BLaER1 (cell line): Measurements from ENCODE around the gene TNFAIP2.

Source experiments
- H3K27ac ChIP-seq: shearing (Covaris generic); formaldehyde crosslinking; 2 replicates; pipeline ENCODE4 v1.8.1; 2022
- H3K27me3 ChIP-seq: shearing (Covaris generic); formaldehyde crosslinking; 2 replicates; pipeline ENCODE4 v1.8.1; 2022
- H3K36me3 ChIP-seq: shearing (Covaris generic); formaldehyde crosslinking; 2 replicates; pipeline ENCODE4 v1.8.1; 2022
- H3K4me1 ChIP-seq: shearing (Covaris generic); formaldehyde crosslinking; 2 replicates; pipeline ENCODE4 v1.8.1; 2022
- H3K4me2 ChIP-seq: shearing (Covaris generic); formaldehyde crosslinking; 2 replicates; pipeline ENCODE4 v1.8.1; 2022
- H3K4me3 ChIP-seq: shearing (Covaris generic); formaldehyde crosslinking; 2 replicates; pipeline ENCODE4 v1.8.1; 2022
- H3K9ac ChIP-seq: shearing (Covaris generic); formaldehyde crosslinking; 2 replicates; pipeline ENCODE4 v1.8.1; 2022
- H3K9me3 ChIP-seq: shearing (Covaris generic); formaldehyde crosslinking; 2 replicates; pipeline ENCODE4 v1.8.1; 2022
- H4K20me1 ChIP-seq: shearing (Covaris generic); formaldehyde crosslinking; 2 replicates; pipeline ENCODE4 v1.8.1; 2022
- Cebpa-rat ChIP-seq: shearing (Covaris generic); IDR thresholded peaks from 2 replicates; pipeline ENCODE4 v1.8.1; 2022

TNFAIP2 gene

GRCh38 chr14:103093856-103094405, 29.3 kb upstream of the TNFAIP2 start:
- Histone ChIP-seq H4K20me1 (no peaks in the 10 kb centered on the region), H3K27me3 (no peaks in the 10 kb centered on the region), H3K9ac (no peak overlapping the region), H3K4me1 (peaks cover 38% of the 10 kb centered on the region), H3K9me3 (no peaks in the 10 kb centered on the region), H3K36me3 (no peaks in the 10 kb centered on the region), H3K4me2 (peak overlapping the region; percentile 39), H3K4me3 (no peak overlapping the region), H3K27ac (no peak overlapping the region)
- TF ChIP-seq Cebpa-rat = no peak

- peak within 1 kb of the TSS; percentile 39 for H3K4me2 ChIP-seq
- no peak within 1 kb of the TSS for H3K27ac ChIP-seq
- H3K9ac ChIP-seq = no peak within 1 kb of the TSS
Observed at GRCh38 chr14:103094406-103095209, 28.7 kb upstream of the TNFAIP2 start, which contains the start of gene EXOC3L4. EXOC3L4 (plus strand) TSS chr14:103094725; CDS start chr14:103100220, 5,495 bp downstream.

GRCh38 chr14:103095210-103095778, 28.0 kb upstream of the TNFAIP2 start:
- 0 out of 2 replicates have a peak, but pooled peaks cover 2% of the 10 kb centered on the region for H3K27me3 ChIP-seq
- no peak overlapping the region for H3K4me3 ChIP-seq
- H4K20me1 ChIP-seq = no peaks in the 10 kb centered on the region
- H3K9ac ChIP-seq = no peak overlapping the region
- no peaks in the 10 kb centered on the region for H3K9me3 ChIP-seq
- no peak overlapping the region for H3K27ac ChIP-seq
- H3K4me2 ChIP-seq = no peak overlapping the region
- no peak for TF ChIP-seq Cebpa-rat
- no peaks in the 10 kb centered on the region for H3K36me3 ChIP-seq
- peaks cover 37% of the 10 kb centered on the region for H3K4me1 ChIP-seq

More at GRCh38 chr14:103094406-103095209, 28.7 kb upstream of the TNFAIP2 start, which contains the start of gene EXOC3L4:
- H3K9me3 ChIP-seq = no peaks in the 10 kb centered on the region
- TF ChIP-seq Cebpa-rat = no peak
- H4K20me1 ChIP-seq = no peaks in the 10 kb centered on the region
- H3K27me3 ChIP-seq = no peaks in the 10 kb centered on the region
- peaks cover 38% of the 10 kb centered on the region for H3K4me1 ChIP-seq
- no peaks in the 10 kb centered on the region for H3K36me3 ChIP-seq
- no peak within 1 kb of the TSS for H3K4me3 ChIP-seq

GRCh38 chr14:103096387-103096786, 26.9 kb upstream of the TNFAIP2 start:
- H4K20me1 ChIP-seq = no peaks in the 10 kb centered on the region
- TF ChIP-seq Cebpa-rat = no peak
- H3K4me1 ChIP-seq = peaks cover 31% of the 10 kb centered on the region
- no peak overlapping the region for H3K27ac ChIP-seq
- peaks cover 12% of the 10 kb centered on the region for H3K27me3 ChIP-seq
- H3K9ac ChIP-seq = no peak overlapping the region
- H3K4me2 ChIP-seq = no peak overlapping the region
- no peak overlapping the region for H3K4me3 ChIP-seq
- no peaks in the 10 kb centered on the region for H3K9me3 ChIP-seq
- H3K36me3 ChIP-seq = no peaks in the 10 kb centered on the region

GRCh38 chr14:103097244-103097993, 25.8 kb upstream of the TNFAIP2 start:
- Histone ChIP-seq H3K27ac (no peak overlapping the region), H3K27me3 (peaks cover 23% of the 10 kb centered on the region), H3K9me3 (no peaks in the 10 kb centered on the region), H4K20me1 (no peaks in the 10 kb centered on the region), H3K4me2 (no peak overlapping the region), H3K4me3 (no peak overlapping the region), H3K36me3 (no peaks in the 10 kb centered on the region), H3K4me1 (peaks cover 25% of the 10 kb centered on the region), H3K9ac (no peak overlapping the region)
- no peak for TF ChIP-seq Cebpa-rat

GRCh38 chr14:103097994-103098957, 25.0 kb upstream of the TNFAIP2 start:
- H3K9ac ChIP-seq = no peak overlapping the region
- TF ChIP-seq Cebpa-rat = no peak
- peaks cover 31% of the 10 kb centered on the region for H3K27me3 ChIP-seq
- peaks cover 33% of the 10 kb centered on the region for H3K4me1 ChIP-seq
- H3K36me3 ChIP-seq = no peaks in the 10 kb centered on the region
- no peak overlapping the region for H3K4me3 ChIP-seq
- no peak overlapping the region for H3K4me2 ChIP-seq
- no peaks in the 10 kb centered on the region for H3K9me3 ChIP-seq
- peaks cover 8% of the 10 kb centered on the region; the same call in 1 of the 2 replicates for H4K20me1 ChIP-seq
- no peak overlapping the region for H3K27ac ChIP-seq

GRCh38 chr14:103099081-103099732, 24.1 kb upstream of the TNFAIP2 start:
- peak overlapping the region; percentile 37 for H3K4me2 ChIP-seq

GRCh38 chr14:103099733-103100280, 23.5 kb upstream of the TNFAIP2 start:
- H3K36me3 ChIP-seq = no peaks in the 10 kb centered on the region
- H3K4me3 ChIP-seq = no peak overlapping the region
- H3K4me2 ChIP-seq = no peak overlapping the region
- no peaks in the 10 kb centered on the region for H3K9me3 ChIP-seq
- no peak for TF ChIP-seq Cebpa-rat
- H3K4me1 ChIP-seq = peaks cover 41% of the 10 kb centered on the region
- no peak overlapping the region for H3K27ac ChIP-seq
- peaks cover 23% of the 10 kb centered on the region for H4K20me1 ChIP-seq
- H3K27me3 ChIP-seq = peaks cover 47% of the 10 kb centered on the region
- no peak overlapping the region for H3K9ac ChIP-seq

More at GRCh38 chr14:103099081-103099732, 24.1 kb upstream of the TNFAIP2 start:
- TF ChIP-seq Cebpa-rat = no peak
- Histone ChIP-seq H3K4me3 (no peak overlapping the region), H3K9ac (no peak overlapping the region), H3K4me1 (peaks cover 37% of the 10 kb centered on the region), H3K36me3 (no peaks in the 10 kb centered on the region), H4K20me1 (peaks cover 17% of the 10 kb centered on the region), H3K9me3 (no peaks in the 10 kb centered on the region), H3K27me3 (peaks cover 41% of the 10 kb centered on the region), H3K27ac (no peak overlapping the region)
